Putamen (tissue), 1 donor: Measurements from ENCODE around the gene PTGES.

ENCODE experiments used
- DNase-seq: peaks from one replicate; pipeline ENCODE4 v3.0.0-alpha.2; 2016; ENCODE audit warnings: low spot score

PTGES gene

DNA sequence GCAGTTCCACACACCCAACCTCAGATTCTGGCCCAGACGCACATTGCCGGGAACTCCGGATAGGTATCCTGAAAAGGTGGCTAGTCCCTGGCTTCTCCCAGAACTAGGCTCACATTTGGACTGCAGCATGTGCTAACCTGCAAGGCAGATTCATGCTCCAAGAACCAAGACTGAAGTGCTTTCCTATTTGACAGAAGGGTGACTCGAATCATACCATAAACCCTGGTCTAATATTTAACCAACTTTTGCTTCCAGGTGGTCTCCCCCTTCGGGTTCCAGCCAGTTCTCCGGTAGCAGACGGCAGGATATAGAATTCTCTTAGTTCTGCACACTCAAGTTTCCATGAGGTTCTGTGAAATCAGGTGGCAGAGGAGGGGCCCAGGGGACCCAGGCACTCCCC, 7.6 kb downstream of the PTGES start:
- no peak for DNase-seq

DNA sequence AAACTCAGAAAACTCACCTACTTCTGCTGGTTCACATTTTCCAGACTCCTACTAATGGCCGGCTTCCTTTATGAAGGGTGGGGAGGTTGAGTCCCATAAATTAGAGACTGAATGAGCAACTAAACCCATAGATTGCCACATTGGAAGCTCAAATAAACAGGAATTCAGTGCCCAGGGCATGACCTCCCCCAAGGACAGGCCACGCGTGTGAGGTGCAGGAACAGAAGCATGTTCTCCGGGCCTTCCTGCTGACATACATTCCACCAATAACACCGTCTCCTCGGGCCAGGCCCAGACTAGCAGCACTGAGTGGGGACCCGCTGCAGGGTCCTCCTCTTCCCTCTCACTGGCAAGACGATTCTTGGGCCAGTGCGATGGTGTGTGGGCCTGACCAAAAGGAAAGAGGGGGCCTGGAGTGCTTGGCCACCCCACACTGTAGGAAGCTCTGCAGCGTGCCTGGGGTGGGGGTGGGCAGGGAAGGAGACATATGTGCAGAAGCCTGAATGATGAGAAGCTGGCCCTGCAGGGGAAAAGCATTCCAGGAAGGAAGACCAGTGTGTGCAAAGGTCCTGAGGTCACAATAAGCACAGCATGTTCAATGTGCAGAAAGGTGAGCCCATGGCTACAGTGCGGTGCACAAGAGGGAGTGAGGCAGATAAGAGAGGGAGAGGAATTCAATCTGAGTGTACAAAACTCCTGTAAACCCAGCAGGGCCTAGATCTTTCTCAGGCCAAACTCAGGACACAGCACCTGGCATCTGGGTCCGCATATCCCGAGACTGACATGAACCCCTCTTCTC, 12.0 kb downstream of the PTGES start:
- no peak for DNase-seq

DNA sequence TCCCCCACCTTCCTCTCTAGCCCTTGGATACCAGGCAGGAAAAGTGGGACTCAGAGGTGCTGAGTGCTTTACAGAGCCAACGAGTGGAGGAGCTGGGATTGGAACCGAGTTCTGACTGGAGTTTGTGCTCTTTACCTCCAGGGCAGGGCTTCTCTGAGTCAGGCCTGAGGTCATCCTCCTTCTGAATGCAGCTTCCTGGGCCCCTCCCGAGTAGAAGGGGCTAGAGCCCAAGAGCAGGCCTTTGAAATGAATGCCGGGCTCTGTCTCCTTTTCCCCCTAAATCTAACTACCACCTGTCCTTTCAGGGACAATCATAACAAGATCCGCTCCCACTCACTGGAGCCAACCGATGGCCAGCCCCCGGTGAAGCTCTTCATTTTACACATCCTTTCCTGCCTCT, 12.7 kb downstream of the PTGES start:
- DNase-seq, result no peak

DNA sequence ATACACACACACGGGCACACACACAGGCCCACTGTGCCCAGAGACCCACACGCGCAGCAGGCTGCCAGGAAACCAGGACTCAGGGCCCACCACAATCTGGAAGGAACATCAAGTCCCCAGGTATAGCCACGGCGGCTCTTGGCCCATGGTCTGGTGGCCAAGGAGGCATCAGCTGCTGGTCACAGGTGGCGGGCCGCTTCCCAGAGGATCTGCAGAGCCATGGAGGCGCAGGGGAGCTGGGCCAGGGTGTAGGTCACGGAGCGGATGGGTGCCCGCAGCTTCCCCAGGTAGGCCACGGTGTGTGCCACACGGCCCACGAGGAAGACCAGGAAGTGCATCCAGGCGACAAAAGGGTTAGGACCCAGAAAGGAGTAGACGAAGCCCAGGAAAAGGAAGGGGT, 13.4 kb downstream of the PTGES start:
- DNase-seq, result no peak

GRCh38 chr9:129737479-129738274, 15.2 kb downstream of the PTGES start:
- peak; percentile 39 for DNase-seq

DNA sequence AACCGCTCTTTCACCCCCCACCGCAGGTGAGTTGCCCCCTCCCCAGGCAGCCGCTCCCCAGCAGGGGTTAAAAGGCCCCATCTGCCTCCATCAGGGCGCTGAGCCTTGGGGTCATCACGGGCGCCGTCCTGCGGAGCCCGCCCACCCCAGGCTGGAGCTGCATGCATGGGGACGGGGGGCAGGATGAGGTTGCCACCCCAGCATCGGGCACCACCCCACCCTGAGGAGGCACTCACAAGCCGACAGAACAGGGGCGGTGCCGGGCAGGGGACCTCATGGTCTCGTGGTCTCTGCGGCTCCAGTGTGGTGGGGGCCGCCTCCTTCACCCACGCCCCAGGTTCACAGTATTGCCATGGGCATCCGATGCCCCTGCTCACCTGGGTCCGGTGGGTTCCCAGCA, 16.5 kb downstream of the PTGES start:
- no peak for DNase-seq

DNA sequence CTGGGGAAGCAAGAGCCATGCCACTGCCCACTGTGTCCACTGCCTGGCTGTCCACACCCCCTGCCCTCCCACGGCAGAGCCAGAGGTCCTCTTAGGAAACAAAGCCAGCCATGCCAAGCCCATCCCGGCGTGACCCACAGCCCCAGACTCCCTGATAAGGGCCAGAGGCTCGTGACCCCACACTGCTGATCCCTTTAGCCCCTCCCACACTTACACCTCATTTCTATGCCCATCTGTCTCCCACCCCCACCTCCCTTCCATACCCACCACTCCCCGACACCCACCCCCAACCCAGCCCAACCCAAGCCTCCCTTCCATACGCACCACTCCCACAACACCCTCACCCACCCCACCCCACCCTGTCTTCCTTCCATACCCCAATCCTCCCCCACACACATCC, 17.3 kb downstream of the PTGES start:
- no peak for DNase-seq

DNA sequence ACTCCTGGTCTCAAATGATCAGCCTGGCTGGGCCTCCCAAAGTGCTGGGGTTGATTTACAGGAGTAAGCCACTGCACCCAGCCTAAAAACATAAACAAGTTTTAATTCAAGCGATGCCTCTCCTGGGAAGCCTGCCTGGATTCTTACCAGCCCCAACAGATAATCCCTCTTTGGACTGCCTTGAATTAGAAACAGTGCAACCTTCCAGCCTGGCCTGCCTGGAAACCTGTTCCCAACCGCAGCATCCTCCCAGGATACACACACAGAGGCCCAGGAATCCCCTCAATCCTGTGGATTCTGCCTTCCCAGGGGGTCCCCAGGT, 19.2 kb downstream of the PTGES start:
- no peak for DNase-seq

GRCh38 chr9:129732946-129733631, 19.8 kb downstream of the PTGES start:
- no peak for DNase-seq

DNA sequence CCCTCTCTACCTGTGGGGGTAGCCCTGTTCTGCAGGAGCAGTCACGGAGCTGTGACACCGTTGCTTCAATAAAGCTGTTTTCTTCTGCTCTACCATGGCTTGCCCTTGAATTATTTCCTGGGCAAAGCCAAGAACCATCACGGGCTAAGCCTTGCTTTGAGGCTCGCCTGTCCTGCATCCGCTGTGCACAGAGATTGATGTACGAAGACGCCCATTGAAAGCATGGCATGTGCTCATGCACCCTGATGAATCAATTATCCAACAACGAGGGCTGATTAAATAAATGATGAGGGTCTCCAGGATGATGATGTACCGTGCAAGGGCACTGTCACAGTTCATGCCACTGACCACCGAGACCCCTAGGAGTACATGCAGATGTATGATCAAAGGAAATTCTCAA, 20.7 kb downstream of the PTGES start:
- no peak for DNase-seq

DNA sequence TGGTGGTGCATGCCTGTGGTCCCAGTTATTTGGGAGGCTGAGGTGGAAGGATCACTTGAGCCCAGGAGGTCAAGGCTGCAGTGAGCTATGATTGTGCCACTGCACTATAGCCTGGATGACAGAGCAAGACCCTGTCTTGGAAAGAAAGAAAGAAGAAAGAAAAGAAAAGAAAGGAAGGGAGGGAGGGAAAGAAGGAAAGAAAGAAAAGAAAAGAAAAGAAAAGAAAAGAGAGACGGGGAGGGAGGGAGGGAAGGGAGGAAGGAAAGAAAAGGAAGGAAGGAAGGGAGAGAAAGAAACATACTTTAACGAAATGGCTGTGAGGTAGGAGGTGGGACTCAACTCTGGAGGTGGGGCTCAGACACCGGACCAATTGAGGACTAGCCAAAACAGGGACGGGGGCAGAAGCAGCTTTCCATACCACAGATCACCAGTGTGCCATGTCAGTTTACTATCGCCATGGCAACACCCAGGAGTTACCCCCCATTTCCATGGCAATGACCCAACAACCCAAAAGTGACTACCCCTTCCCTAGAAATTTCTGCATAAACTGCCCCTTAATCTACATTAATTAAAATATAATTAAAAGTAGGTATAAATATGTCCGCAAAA, 21.3 kb downstream of the PTGES start:
- DNase-seq, result no peak

- DNase-seq, result no peak
These were observed 24.1 kb downstream of the PTGES start for GRCh38 chr9:129728744-129729143.

GRCh38 chr9:129726322-129727160, 26.3 kb downstream of the PTGES start:
- DNase-seq, result no peak

- no peak for DNase-seq
These were observed 27.0 kb downstream of the PTGES start for GRCh38 chr9:129725795-129726251.

DNA sequence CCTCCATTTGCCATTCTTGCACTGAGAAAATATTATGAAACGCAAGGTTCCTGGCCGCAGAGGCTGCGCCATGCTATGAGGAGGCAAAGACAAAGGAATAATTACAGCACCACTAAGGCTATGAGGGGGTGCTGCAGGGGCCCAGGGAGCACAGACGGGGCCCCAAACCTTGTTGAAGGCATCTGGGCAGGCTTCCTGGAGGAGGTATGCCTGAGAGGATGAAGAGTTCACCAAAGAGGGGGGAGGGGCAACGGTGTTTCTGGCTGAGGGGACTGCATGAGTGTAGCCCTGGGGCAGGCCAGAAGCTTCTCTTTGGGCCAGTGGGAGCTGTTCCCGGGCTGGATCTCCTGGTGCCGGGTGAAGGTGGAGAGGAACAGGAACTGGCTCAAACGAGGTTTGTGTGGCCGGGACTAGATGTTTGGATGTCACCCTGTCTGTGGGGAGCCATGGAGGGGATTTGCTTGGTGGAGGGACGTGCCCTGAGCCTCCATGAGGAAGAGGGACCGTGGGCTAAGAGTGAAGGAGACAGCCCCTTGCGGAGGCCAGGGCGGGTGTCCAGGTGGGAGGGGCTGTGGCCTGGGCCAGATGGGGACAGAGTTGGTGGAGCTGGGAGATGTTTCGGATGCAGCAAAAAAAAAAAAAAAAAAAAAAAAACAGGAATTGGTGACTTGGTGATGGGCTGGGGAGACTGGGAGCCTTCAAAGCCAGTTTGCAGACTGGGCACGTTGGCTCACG, 28.2 kb downstream of the PTGES start:
- DNase-seq, result no peak

DNA sequence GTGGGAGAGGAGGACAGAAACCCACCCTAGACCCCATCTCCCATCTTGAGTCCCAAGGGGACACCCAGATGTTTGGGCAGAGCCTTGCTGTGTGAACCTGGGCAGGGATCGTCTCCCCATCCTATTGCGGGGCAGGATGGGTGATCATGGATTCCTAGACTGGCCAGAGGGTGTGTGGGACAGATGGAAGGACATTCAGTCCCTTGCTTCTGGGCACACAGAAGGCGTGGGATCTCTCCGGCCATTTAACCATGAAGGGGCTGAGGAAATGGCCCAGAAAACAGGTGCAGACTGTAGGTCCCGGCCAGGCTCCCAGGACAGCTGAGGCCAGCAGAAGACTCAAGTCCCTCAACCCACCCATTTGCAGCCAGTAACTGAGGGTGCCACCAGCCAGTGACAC, 29.9 kb downstream of the PTGES start:
- no peak for DNase-seq

DNA sequence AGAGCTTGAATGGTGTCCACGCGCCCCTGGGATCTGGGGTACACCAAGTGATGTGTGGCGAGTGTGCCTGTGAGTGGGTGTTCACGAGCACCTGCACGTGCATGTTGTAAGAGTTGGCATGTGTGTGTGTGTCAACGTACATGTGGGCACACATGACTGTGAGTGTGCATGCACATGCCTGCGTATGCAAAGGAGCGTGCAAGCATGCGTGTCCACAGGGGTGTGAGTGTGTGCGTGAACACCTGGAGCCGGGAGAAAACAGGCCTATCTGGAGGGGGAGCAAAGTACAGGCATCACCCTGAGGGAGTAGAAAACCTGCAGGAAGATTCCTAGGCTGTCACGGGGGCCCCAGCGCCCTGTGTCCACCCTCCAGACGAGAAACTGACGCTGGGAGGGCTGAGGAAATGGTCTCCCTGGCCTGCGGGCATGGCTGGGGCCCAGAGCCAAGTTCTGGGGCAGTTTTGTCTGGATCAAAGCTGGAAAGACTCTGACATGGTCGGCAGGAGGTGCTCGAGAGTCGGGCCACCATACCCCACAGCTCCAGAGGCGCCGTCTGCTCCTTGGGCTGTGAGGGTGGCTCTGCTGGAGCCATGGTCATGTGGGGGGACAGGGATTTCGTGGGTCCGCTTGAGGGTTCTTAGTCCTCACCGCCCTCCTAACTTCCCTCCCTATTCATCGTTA, 31.8 kb downstream of the PTGES start:
- no peak for DNase-seq

DNA sequence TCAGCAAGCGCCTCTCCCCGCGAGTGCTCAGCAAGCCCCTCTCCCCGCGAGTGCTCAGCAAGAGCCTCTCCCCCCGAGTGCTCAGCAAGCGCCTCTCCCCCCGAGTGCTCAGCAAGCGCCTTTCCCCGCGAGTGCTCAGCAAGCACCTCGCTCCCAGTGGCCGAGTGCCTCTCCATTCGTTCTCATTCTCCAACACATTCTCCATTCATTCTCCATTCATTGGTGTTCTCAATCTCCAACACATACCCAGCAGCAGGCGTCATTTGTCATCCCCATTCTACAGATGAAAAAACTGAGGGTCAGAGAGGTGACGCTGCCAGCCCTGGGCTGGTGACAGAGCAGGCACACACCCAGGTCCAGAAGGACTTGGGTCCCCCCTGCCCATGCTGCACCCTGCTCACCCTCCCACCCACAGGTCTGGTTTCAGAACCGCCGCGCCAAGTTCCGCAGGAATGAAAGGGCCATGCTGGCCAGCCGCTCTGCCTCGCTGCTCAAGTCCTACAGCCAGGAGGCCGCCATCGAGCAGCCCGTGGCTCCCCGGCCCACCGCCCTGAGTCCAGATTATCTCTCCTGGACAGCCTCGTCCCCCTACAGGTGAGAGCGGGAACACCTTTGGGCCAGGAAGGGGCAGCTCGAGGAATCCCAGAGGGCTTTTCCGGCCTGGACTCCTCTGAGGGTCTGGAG, 32.5 kb downstream of the PTGES start:
- DNase-seq, result no peak

DNA sequence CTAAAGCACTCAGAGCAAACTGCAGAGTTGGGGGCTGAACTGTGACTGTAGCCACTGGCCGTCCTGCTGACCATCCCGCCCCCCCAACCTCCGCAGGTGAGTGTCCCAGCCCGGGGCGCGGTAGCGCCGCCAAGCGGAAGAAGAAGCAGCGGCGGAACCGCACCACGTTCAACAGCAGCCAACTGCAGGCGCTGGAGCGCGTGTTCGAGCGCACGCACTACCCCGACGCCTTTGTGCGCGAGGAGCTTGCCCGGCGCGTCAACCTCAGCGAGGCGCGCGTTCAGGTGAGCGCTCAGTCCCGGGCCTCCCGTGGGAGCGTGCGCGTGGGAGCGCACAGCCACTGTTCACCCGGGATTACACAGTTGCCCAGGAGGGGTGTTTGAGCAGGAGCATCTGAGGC, 33.7 kb downstream of the PTGES start:
- no peak for DNase-seq

- DNase-seq, result no peak
These were observed 34.2 kb downstream of the PTGES start for GRCh38 chr9:129718647-129719046.
